HG02938 (cell line): ENCODE measurements around the gene DNAH14.
"Not testable (repeated sequence)": the region's sequence is repeated elsewhere in the genome, so short reads cannot be mapped to it uniquely, and the experiment has no call there.

ENCODE experiments used
- ATAC-seq: cut with Tn5 transposase; IDR thresholded peaks from one replicate; pipeline ENCODE4 v1.9.1; 2021; ENCODE audit warnings: mild to moderate bottlenecking, moderate library complexity; ENCODE audit not compliant: unreplicated experiment

The DNAH14 gene

GRCh38 chr1:224920930-224921329, 8.5 kb upstream of the DNAH14 start:
- ATAC-seq: no peak

GRCh38 chr1:224921354-224921753, 8.1 kb upstream of the DNAH14 start:
- ATAC-seq: no peak

- ATAC-seq: no peak
Measured at GRCh38 chr1:224922404-224923164, 6.9 kb upstream of the DNAH14 start.

GRCh38 chr1:224923726-224924125, 5.7 kb upstream of the DNAH14 start:
- ATAC-seq: no peak

GRCh38 chr1:224927631-224928030, 1.8 kb upstream of the DNAH14 start:
- ATAC-seq: not testable (repeated sequence)

GRCh38 chr1:224928906-224929305, 569 bp upstream of the DNAH14 start:
- no peak for ATAC-seq

GRCh38 chr1:224931605-224932004, 2.1 kb downstream of the DNAH14 start:
- ATAC-seq: no peak

GRCh38 chr1:224932607-224933249, 3.3 kb downstream of the DNAH14 start:
- ATAC-seq: no peak

GRCh38 chr1:224933584-224933983, 4.1 kb downstream of the DNAH14 start:
- no peak for ATAC-seq

- ATAC-seq: no peak
Measured at GRCh38 chr1:224938652-224939051, 9.2 kb downstream of the DNAH14 start.

GRCh38 chr1:224939844-224940425, 10.5 kb downstream of the DNAH14 start:
- ATAC-seq: no peak

GRCh38 chr1:224940735-224941134, 11.3 kb downstream of the DNAH14 start:
- not testable (repeated sequence) for ATAC-seq

GRCh38 chr1:224945651-224946348, 16.3 kb downstream of the DNAH14 start:
- ATAC-seq: not testable (repeated sequence)

GRCh38 chr1:224946349-224946691, 16.8 kb downstream of the DNAH14 start:
- not testable (repeated sequence) for ATAC-seq

- no peak for ATAC-seq
Measured at GRCh38 chr1:224957696-224958095, 28.2 kb downstream of the DNAH14 start.

GRCh38 chr1:224958490-224958889, 29.0 kb downstream of the DNAH14 start:
- ATAC-seq: no peak

GRCh38 chr1:224959115-224959514, 29.6 kb downstream of the DNAH14 start:
- ATAC-seq: no peak

- ATAC-seq: no peak
Measured at GRCh38 chr1:224959656-224960055, 30.2 kb downstream of the DNAH14 start.

- no peak for ATAC-seq
Measured at GRCh38 chr1:224980181-224980580, 50.7 kb downstream of the DNAH14 start.

GRCh38 chr1:224981922-224982354, 52.5 kb downstream of the DNAH14 start:
- ATAC-seq: not testable (repeated sequence)

- ATAC-seq: no peak
Measured at GRCh38 chr1:224988042-224988441, 58.6 kb downstream of the DNAH14 start.
